H1 (cell line): Measurements from ENCODE around the gene RYR3. TPM values are rescaled to one million over a fixed set of nuclear protein-coding genes. Genes with fewer than 3 reads are reported as not detected.

Source experiments
- CTCF ChIA-PET: fragments of 300-600 bp; sonication (Branson Sonifier 250); formaldehyde crosslinking; loops from one replicate; lab custom pipeline; 2021; ENCODE audit not compliant: partially characterized antibody; lab: Charles Lee
- POLR2A ChIA-PET: fragments of 300-600 bp; sonication (Branson Sonifier 250); formaldehyde crosslinking; loops from one replicate; lab custom pipeline; 2021; ENCODE audit warnings: inconsistent platforms; ENCODE audit not compliant: partially characterized antibody; lab: Charles Lee
- DNase-seq, 2 experiments: peaks; one replicate each; pipeline versions ENCODE4 v3.0.0 to v3.0.0-alpha.2; 2010 to 2022; ENCODE audit warnings: low spot score in 2 of 2, low read depth in 1 of 2, mixed read lengths in 1 of 2
- FAIRE-seq: peaks from 2 replicates; lab custom pipeline; 2011; peaks lifted over from hg19 to GRCh38; lab: Jason Lieb, UNC
- H2AFZ ChIP-seq: 2 replicates; pipeline ENCODE4 v1.8.1; 2012; ENCODE audit warnings: low read length, inconsistent platforms
- H2AK5ac ChIP-seq: 2 replicates; pipeline ENCODE4 v1.6.1; 2013; ENCODE audit warnings: low read depth, low read length
- H2BK120ac ChIP-seq: replicated peaks from 2 replicates; pipeline ENCODE3; 2013; ENCODE audit warnings: low read depth, low read length, inconsistent platforms
- H2BK12ac ChIP-seq: 2 replicates; pipeline ENCODE4 v1.6.1; 2013; ENCODE audit warnings: low read depth, low read length
- H2BK15ac ChIP-seq: 2 replicates; pipeline ENCODE4 v1.6.1; 2013; ENCODE audit warnings: low read length
- H2BK20ac ChIP-seq: 2 replicates; pipeline ENCODE4 v1.6.1; 2013; ENCODE audit warnings: low read length
- H2BK5ac ChIP-seq: 2 replicates; pipeline ENCODE4 v1.6.1; 2013; ENCODE audit warnings: low read depth, low read length
- H3K14ac ChIP-seq: 2 replicates; pipeline ENCODE4 v1.6.1; 2013; ENCODE audit warnings: inconsistent platforms; ENCODE audit not compliant: insufficient read length
- H3K18ac ChIP-seq: 2 replicates; pipeline ENCODE4 v1.6.1; 2013; ENCODE audit warnings: low read length; ENCODE audit errors: extremely low read depth
- H3K23ac ChIP-seq: 2 replicates; pipeline ENCODE4 v1.6.1; 2013; ENCODE audit warnings: inconsistent platforms; ENCODE audit not compliant: insufficient read length
- H3K23me2 ChIP-seq: 2 replicates; pipeline ENCODE4 v1.6.1; 2013; ENCODE audit warnings: low read depth, low read length
- H3K27ac ChIP-seq: 2 replicates; pipeline ENCODE4 v1.6.1; 2011; ENCODE audit warnings: low read depth, low read length, inconsistent platforms
- H3K27me3 ChIP-seq, 4 experiments: replicated peaks in 1 of 4; 1 replicate in 1 of 4; 2 replicates in 3 of 4; pipeline versions ENCODE4 v1.6.1 to v1.8.1; 2011 to 2013; ENCODE audit warnings: low read length in 3 of 4, mild to moderate bottlenecking in 3 of 4, inconsistent platforms in 2 of 4, mixed read lengths in 2 of 4, moderate library complexity in 1 of 4; ENCODE audit not compliant: control insufficient read depth in 3 of 4, insufficient read depth in 3 of 4; ENCODE audit errors: extremely low read depth in 1 of 4
- H3K36me3 ChIP-seq, 4 experiments: 2 replicates each; pipeline versions ENCODE4 v1.6.1 to v1.8.1; 2011 to 2013; ENCODE audit warnings: mild to moderate bottlenecking in 4 of 4, low read length in 3 of 4, moderate library complexity in 2 of 4, control low read depth in 1 of 4, inconsistent platforms in 1 of 4; ENCODE audit not compliant: insufficient read depth in 4 of 4, control insufficient read depth in 2 of 4
- H3K4ac ChIP-seq: replicated peaks from 2 replicates; pipeline ENCODE3; 2013; ENCODE audit warnings: low read length, low read depth, mixed read lengths, inconsistent platforms; ENCODE audit not compliant: insufficient read length
- H3K4me1 ChIP-seq, 4 experiments: replicated peaks in 1 of 4; 1 replicate in 1 of 4; 2 replicates in 3 of 4; pipeline versions ENCODE4 v1.6.1 to v1.8.1; 2011 to 2013; ENCODE audit warnings: low read length in 3 of 4, inconsistent platforms in 2 of 4, mixed read lengths in 1 of 4; ENCODE audit not compliant: insufficient read depth in 4 of 4, control insufficient read depth in 3 of 4
- H3K4me2 ChIP-seq, 2 experiments: 2 replicates each; pipeline versions ENCODE4 v1.6.1 to v1.8.1; 2011 to 2013; ENCODE audit warnings: low read depth in 2 of 2, low read length in 2 of 2, control low read depth in 1 of 2, inconsistent platforms in 1 of 2, mild to moderate bottlenecking in 1 of 2; ENCODE audit not compliant: insufficient read depth in 1 of 2
- H3K4me3 ChIP-seq, 4 experiments: fragments of 200-600, 300-600 bp in 1 of 4; sonication (generic), shearing (Covaris generic), sonication (Bioruptor Twin) in 1 of 4; 2 replicates each; pipeline versions ENCODE4 v1.5.1 to v1.8.1; 2011 to 2016; ENCODE audit warnings: low read length in 4 of 4, low read depth in 3 of 4, control low read depth in 2 of 4, inconsistent platforms in 2 of 4, mild to moderate bottlenecking in 2 of 4, mixed read lengths in 1 of 4, moderate library complexity in 1 of 4; ENCODE audit not compliant: insufficient read depth in 2 of 4; ENCODE audit errors: extremely low read depth in 1 of 4
- H3K56ac ChIP-seq: replicated peaks from 2 replicates; pipeline ENCODE3; 2013; ENCODE audit warnings: low read depth, mild to moderate bottlenecking, mixed read lengths, low read length, inconsistent platforms; ENCODE audit not compliant: insufficient read length
- H3K79me1 ChIP-seq: 2 replicates; pipeline ENCODE4 v1.6.1; 2013; ENCODE audit warnings: low read depth, low read length, control low read depth
- H3K79me2 ChIP-seq, 2 experiments: 2 replicates each; pipeline versions ENCODE4 v1.6.1 to v1.8.1; 2012 to 2013; ENCODE audit warnings: low read length in 2 of 2, mild to moderate bottlenecking in 2 of 2, inconsistent platforms in 1 of 2; ENCODE audit not compliant: insufficient read depth in 2 of 2, control insufficient read depth in 1 of 2
- H3K9ac ChIP-seq, 4 experiments: replicated peaks in 1 of 4; 1 replicate in 1 of 4; 2 replicates in 3 of 4; pipeline versions ENCODE4 v1.6.1 to v1.8.1; 2011 to 2013; ENCODE audit warnings: low read depth in 3 of 4, low read length in 3 of 4, control low read depth in 2 of 4, mild to moderate bottlenecking in 2 of 4, moderate library complexity in 2 of 4, inconsistent platforms in 1 of 4; ENCODE audit errors: extremely low read depth in 1 of 4
- H3K9me3 ChIP-seq, 2 experiments: 2 replicates each; pipeline versions ENCODE4 v1.6.1 to v1.8.1; 2012 to 2013; ENCODE audit warnings: mild to moderate bottlenecking in 2 of 2, moderate library complexity in 2 of 2, control low read depth in 1 of 2, inconsistent platforms in 1 of 2, low read depth in 1 of 2, low read length in 1 of 2, mixed read lengths in 1 of 2; ENCODE audit not compliant: insufficient read depth in 2 of 2
- H4K20me1 ChIP-seq, 2 experiments: replicated peaks in 1 of 2; 2 replicates each; pipeline versions ENCODE3 to v1.8.1; 2011 to 2013; ENCODE audit warnings: inconsistent platforms in 2 of 2, low read length in 2 of 2, mild to moderate bottlenecking in 1 of 2; ENCODE audit not compliant: insufficient read depth in 2 of 2, control insufficient read depth in 1 of 2
- H4K5ac ChIP-seq: 2 replicates; pipeline ENCODE4 v1.6.1; 2013; ENCODE audit warnings: low read length, low read depth, mixed read lengths, inconsistent platforms; ENCODE audit not compliant: insufficient read length
- H4K8ac ChIP-seq: 2 replicates; pipeline ENCODE4 v1.8.0; 2013; ENCODE audit warnings: mild to moderate bottlenecking, moderate library complexity, low read length, inconsistent platforms; ENCODE audit not compliant: insufficient read depth; ENCODE audit errors: extremely low read depth
- H4K91ac ChIP-seq: replicated peaks from 2 replicates; pipeline ENCODE3; 2013; ENCODE audit warnings: low read length, mixed read lengths, inconsistent platforms; ENCODE audit not compliant: insufficient read length
- ASH2L ChIP-seq: fragments of 200-600, 300-600 bp; sonication (generic); IDR thresholded peaks from one replicate; pipeline ENCODE4 v1.7.1; 2017; ENCODE audit warnings: low read length
- CEBPB ChIP-seq: IDR thresholded peaks from 2 replicates; pipeline ENCODE4 v1.6.1; 2012; ENCODE audit warnings: low read depth, low read length
- CTBP2 ChIP-seq: IDR thresholded peaks from 2 replicates; pipeline ENCODE4 v1.7.0; 2011; ENCODE audit warnings: borderline replicate concordance, mild to moderate bottlenecking, moderate library complexity, mixed read lengths, low read length; ENCODE audit not compliant: insufficient read depth, insufficient read length
- CTCF ChIP-seq, 3 experiments: IDR thresholded peaks; 1 replicate in 2 of 3; 2 replicates in 1 of 3; pipeline versions ENCODE4 v1.5.1 to v1.6.1; 2011; ENCODE audit warnings: low read length in 3 of 3, mild to moderate bottlenecking in 3 of 3, inconsistent platforms in 2 of 3, low read depth in 1 of 3, moderate library complexity in 1 of 3; ENCODE audit not compliant: insufficient read depth in 1 of 3; ENCODE audit errors: control extremely low read depth in 1 of 3
- EP300 ChIP-seq, 2 experiments: IDR thresholded peaks; 1 replicate in 1 of 2; 2 replicates in 1 of 2; pipeline ENCODE4 v1.6.1; 2011 to 2012; ENCODE audit warnings: low read depth in 2 of 2, low read length in 2 of 2, mild to moderate bottlenecking in 2 of 2, borderline replicate concordance in 1 of 2, inconsistent platforms in 1 of 2, moderate library complexity in 1 of 2
- SP4 ChIP-seq: IDR thresholded peaks from 2 replicates; pipeline ENCODE4 v1.6.1; 2012; ENCODE audit warnings: low read length, inconsistent platforms
- WGBS, 2 experiments: shearing (Covaris generic) in 1 of 2; methylation state at CpG; one replicate each; pipeline versions ENCODE4 v1.1.6 to v1.1.7; 2013 to 2015; ENCODE audit warnings: low lambda C conversion rate in 2 of 2, mixed read lengths in 2 of 2, inconsistent platforms in 1 of 2, low coverage in 1 of 2, missing lambda C conversion rate in 1 of 2; ENCODE audit not compliant: insufficient replicate concordance in 2 of 2, insufficient coverage in 1 of 2, insufficient read length in 1 of 2; ENCODE audit errors: extremely low coverage in 1 of 2, missing lambda C conversion rate in 1 of 2; 5-methylcytosine and 5-hydroxymethylcytosine counted together
- polyA plus RNA-seq, 7 experiments: library from polyadenylated mRNA; depleted of rRNA in 3 of 7; stranded (reverse) in 5 of 7; unstranded in 2 of 7; fragments of >200 nt in 5 of 7; fragments of 200-250 nt in 2 of 7; gene quantifications; 1 replicate in 5 of 7; 2 replicates in 1 of 7; 4 replicates in 1 of 7; pipeline versions ENCODE4 v1.2.1 to v1.2.3, GENCODE V29; 2011 to 2013; ENCODE audit warnings: missing spikeins in 2 of 7, mixed read lengths in 2 of 7
- total RNA-seq: library from RNA; stranded (reverse); fragmentation: NEBNext Ultra II Directional; extraction: Animal tissue kit (Norgen Biotek cat#: 25700); gene quantifications from 2 replicates; pipeline ENCODE4 v1.2.1, GENCODE V29; 2021

Gene RYR3
- total and polyA plus RNA-seq, 2 of the 8 experiments (the other 6 are each of a cell fraction or from before 2014, with no cell fraction given), result 0.33 to 3.4 TPM

DNA sequence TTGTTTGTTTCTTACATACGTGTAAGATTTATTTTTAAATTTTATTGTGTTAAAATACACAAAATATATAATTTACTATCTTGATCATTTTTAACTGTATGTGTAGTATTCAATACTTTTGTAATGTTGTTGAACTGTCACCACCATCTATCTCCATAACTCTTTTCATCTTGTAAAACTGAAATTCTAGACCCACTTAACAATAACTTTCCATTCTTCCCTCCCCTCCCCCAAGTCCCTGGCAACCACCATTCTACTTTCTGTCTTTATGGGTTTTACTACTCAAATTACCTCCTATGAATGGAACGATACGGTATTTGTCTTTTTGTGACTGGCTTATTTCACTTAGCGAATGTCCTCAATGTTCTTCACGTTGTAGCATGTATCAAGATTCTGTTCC lies 395.4 kb downstream of the RYR3 start:
- Histone ChIP-seq H3K14ac (no peak overlapping the region), H3K4me2 (no peak overlapping the region), H3K9ac (no peak overlapping the region), H4K8ac (no peak overlapping the region), H3K23ac (no peak overlapping the region), H2BK120ac (no peak overlapping the region), H3K79me2 (no peaks in the 10 kb centered on the region), H2BK5ac (no peak overlapping the region), H2AK5ac (no peak overlapping the region), H3K4me1 (no peaks in the 10 kb centered on the region), H3K79me1 (no peaks in the 10 kb centered on the region), H2BK12ac (no peak overlapping the region), H3K4me3 (no peak overlapping the region), H3K9me3 (peaks cover 14 to 17% of the 10 kb centered on the region in 2 experiments), H2AFZ (no peak overlapping the region), H3K56ac (no peak overlapping the region), H4K20me1 (no peaks in the 10 kb centered on the region), H3K27ac (no peak overlapping the region), H3K27me3 (no peaks in the 10 kb centered on the region), H3K23me2 (no peaks in the 10 kb centered on the region; the same call in 1 of the 2 replicates), H4K91ac (no peak overlapping the region), H3K18ac (no peak overlapping the region), H2BK15ac (no peak overlapping the region), H3K36me3 (0 out of 8 replicates have a peak, but pooled peaks cover 0 to 4% (median 0%) of the 10 kb centered on the region in 4 experiments), H3K4ac (no peak overlapping the region), H2BK20ac (no peak overlapping the region), H4K5ac (no peak overlapping the region)
- WGBS, 2 experiments, result 95% methylated on average over 5 of the region's 5 CpGs; no CpG with 5 or more reads in 1 of the 2 experiments
- ChIA-PET CTCF (interaction anchor here (1.0 to 1.8 kb wide), 2 partner anchors 29 to 417 kb away, joined by 3 read pairs; no protein-coding TSS in a partner anchor), POLR2A (no interaction called here)
- no peak for DNase-seq
- FAIRE-seq, result no peak
- TF ChIP-seq CTBP2 (no peak), ASH2L (no peak), SP4 (no peak), EP300 (IDR thresholded peaks at IDR 0.05; ENCODE audit: borderline replicate concordance in 1 of 2, low read depth in 2 of 2, low read length in 2 of 2) (no peak), CTCF (IDR thresholded peaks at IDR 0.05; ENCODE audit: control extremely low read depth in 1 of 3, insufficient read depth in 1 of 3, low read depth in 1 of 3, low read length in 3 of 3) (no peak), CEBPB (no peak)
